Measurements from ENCODE around the gene JARID2. TPM values are rescaled to one million over a fixed set of nuclear protein-coding genes. Genes with fewer than 3 reads are reported as not detected.

JARID2 gene
- total RNA-seq, 1 donor, result 9.1 TPM

GRCh38 chr6:15343490-15344191 lies 97.8 kb downstream of the JARID2 start:
- H3K4me3 ChIP-seq (ENCODE audit: low read depth, low read length), result no peak overlapping the region
- DNase-seq (ENCODE audit: low read depth), result peak; percentile 51
- TF ChIP-seq CTCF (IDR thresholded peaks at IDR 0.05; ENCODE audit: insufficient read depth, low read depth, low read length), result no peak

DNA sequence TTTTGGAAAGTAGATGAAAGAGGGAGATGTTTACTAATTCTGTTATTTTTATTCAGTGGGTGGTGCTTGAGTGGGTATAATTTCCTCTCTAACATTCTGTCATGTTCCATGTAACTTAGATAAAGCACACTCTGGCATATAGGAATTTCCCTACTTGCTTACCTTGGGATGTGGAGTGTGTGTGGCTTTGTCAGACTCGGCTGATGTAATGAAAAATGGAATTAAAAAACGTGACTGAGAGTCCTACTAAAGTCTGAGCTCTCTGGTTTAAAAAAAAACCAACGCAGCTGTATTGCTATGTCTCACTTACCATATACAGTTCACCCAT lies 98.3 kb downstream of the JARID2 start:
- H3K4me3 ChIP-seq (ENCODE audit: low read depth, low read length), result no peak overlapping the region
- DNase-seq (ENCODE audit: low read depth), result no peak
- no peak for TF ChIP-seq CTCF (IDR thresholded peaks at IDR 0.05; ENCODE audit: insufficient read depth, low read depth, low read length)

DNA sequence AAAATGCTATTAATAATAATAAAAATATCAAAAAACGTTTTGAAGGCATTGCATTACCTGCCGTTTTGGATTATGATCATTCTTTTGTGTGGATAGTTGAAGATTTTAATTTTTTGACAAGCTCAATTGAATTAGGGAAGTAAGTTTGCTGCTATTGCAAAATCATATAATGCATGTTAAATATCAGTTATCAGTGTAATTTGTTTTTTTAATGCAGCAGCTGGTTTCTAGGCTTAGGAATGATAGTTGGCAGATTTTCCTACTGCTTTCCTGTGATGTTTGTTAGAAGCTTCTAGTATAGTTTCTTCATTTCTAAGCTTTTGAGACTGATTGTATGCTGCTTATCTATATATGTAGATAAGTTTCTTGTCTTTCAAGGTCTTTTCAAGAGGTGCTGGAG lies 99.0 kb downstream of the JARID2 start:
- no peak for DNase-seq (ENCODE audit: low read depth)
- TF ChIP-seq CTCF (IDR thresholded peaks at IDR 0.05; ENCODE audit: insufficient read depth, low read depth, low read length), result no peak
- no peak overlapping the region for H3K4me3 ChIP-seq (ENCODE audit: low read depth, low read length)

GRCh38 chr6:15346315-15346714 lies 100.4 kb downstream of the JARID2 start:
- TF ChIP-seq CTCF (IDR thresholded peaks at IDR 0.05; ENCODE audit: insufficient read depth, low read depth, low read length), result no peak
- no peak overlapping the region for H3K4me3 ChIP-seq (ENCODE audit: low read depth, low read length)
- DNase-seq (ENCODE audit: low read depth), result no peak

DNA sequence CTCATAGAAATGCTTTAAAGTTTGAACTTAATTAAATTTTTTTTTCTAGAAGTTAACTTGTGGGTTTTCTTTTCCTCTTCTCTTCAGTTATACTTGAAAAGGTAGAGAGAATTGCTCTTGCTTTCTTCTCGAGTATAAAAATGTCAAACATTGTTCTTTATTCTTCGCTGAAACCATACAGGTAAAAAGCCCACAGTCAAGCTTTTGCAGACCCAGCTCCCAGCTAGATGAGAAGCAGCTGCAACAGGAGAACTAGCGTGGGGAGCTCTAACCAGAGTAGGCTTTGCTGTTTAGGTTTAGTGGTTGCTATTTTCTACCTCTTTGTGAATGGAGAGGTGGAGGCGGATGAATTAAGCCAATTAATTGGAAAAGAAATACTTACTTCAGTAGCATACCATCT lies 102.7 kb downstream of the JARID2 start:
- H3K4me3 ChIP-seq (ENCODE audit: low read depth, low read length), result no peak overlapping the region
- no peak for TF ChIP-seq CTCF (IDR thresholded peaks at IDR 0.05; ENCODE audit: insufficient read depth, low read depth, low read length)
- no peak for DNase-seq (ENCODE audit: low read depth)

DNA sequence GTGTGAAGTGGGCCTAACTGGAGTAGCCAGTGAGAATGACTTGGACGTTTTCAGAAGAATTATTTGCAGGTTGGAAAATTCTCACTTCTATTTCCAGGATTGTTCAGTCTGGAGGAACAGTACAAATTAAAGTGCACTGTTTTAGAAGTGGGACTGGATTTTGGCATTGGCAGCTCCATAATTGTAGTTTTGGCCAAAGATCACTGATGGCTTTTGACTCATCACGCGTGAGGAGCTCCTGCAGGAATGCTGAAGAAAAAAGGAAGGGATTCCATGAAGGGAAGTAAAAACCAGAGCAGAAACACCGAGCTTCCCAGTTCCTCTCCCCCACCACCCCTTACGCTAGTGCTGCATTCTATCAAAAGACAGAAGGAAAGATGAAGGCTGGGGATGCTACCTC lies 103.5 kb downstream of the JARID2 start:
- no peak for DNase-seq (ENCODE audit: low read depth)
- no peak overlapping the region for H3K4me3 ChIP-seq (ENCODE audit: low read depth, low read length)
- no peak for TF ChIP-seq CTCF (IDR thresholded peaks at IDR 0.05; ENCODE audit: insufficient read depth, low read depth, low read length)
